ENCODE data around the gene KRTAP3-3.

- TF ChIP-seq, protein P1, sequence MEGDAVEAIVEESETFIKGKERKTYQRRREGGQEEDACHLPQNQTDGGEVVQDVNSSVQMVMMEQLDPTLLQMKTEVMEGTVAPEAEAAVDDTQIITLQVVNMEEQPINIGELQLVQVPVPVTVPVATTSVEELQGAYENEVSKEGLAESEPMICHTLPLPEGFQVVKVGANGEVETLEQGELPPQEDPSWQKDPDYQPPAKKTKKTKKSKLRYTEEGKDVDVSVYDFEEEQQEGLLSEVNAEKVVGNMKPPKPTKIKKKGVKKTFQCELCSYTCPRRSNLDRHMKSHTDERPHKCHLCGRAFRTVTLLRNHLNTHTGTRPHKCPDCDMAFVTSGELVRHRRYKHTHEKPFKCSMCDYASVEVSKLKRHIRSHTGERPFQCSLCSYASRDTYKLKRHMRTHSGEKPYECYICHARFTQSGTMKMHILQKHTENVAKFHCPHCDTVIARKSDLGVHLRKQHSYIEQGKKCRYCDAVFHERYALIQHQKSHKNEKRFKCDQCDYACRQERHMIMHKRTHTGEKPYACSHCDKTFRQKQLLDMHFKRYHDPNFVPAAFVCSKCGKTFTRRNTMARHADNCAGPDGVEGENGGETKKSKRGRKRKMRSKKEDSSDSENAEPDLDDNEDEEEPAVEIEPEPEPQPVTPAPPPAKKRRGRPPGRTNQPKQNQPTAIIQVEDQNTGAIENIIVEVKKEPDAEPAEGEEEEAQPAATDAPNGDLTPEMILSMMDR (IDR thresholded peaks at IDR 0.05; ENCODE audit: insufficient read depth, low read length, poor library complexity, severe bottlenecking), result no peak
- no peak for TF ChIP-seq EZH2phosphoT487 (conservative IDR thresholded peaks at IDR 0.05; ENCODE audit: low read length)
Measured at GRCh38 chr17:41026715-41027471, 32.9 kb upstream of the KRTAP3-3 start, which contains the start of gene KRTAP1-5.

Data from SU-DHL-6 (cell line).